ENCODE results near the gene ANKRD18A.
A peak's percentile ranks its signal among the peaks of the same experiment; 100 is the strongest.
"Not testable (repeated sequence)": the region's sequence is repeated elsewhere in the genome, so short reads cannot be mapped to it uniquely, and the experiment has no call there.

Gene ANKRD18A

DNA sequence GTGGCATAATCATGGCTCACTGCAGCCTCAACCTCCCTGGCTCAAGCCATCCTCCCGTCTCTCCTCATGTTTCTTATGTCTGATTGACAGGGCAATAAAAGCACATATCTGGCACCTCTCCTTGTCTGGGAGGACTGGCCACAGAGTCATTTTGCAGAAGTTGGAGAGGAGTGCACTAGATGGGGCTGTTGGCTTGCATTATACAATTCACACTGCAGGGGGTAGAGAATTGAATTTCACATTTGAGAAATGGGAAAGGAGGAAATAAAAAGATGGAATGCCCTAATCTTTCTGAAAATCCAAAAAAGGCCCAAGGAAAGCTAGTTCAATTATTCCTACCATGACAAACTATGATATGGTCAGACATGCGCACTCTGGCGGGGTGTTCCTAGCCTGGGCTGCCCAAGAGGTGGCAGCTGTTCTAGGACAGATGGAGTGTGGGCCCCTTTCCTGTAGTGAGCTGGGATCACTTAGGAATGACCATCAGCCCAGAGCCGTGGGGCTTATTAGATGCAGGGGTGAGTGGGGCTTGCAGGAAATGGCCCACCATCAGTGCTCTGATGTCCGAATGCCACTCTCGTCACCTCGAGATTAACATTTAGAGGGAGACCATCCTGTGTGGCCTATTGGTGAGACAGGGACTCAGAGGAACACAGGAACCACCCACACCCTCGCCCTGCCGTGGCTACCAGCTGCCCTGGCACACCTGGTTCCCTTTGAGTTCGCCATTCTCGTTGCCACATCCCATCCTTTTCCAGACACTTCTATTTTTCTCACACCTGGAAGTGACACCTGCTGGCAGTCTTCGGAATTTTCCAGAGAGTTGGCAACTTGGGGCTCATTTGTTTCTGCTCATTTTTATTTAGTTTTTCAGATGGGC is 21.8 kb upstream of the ANKRD18A start:
- no peak overlapping the region for H3K27ac Mint-ChIP-seq
- H3K4me1 Mint-ChIP-seq (ENCODE audit: low read depth) = no peaks in the 10 kb centered on the region
- H3K36me3 Mint-ChIP-seq = no peaks in the 10 kb centered on the region
- peaks cover 3% of the 10 kb centered on the region for H3K27me3 Mint-ChIP-seq
- no peak overlapping the region for H3K4me3 Mint-ChIP-seq
- no peaks in the 10 kb centered on the region for H3K9me3 Mint-ChIP-seq (ENCODE audit: low read depth)

DNA sequence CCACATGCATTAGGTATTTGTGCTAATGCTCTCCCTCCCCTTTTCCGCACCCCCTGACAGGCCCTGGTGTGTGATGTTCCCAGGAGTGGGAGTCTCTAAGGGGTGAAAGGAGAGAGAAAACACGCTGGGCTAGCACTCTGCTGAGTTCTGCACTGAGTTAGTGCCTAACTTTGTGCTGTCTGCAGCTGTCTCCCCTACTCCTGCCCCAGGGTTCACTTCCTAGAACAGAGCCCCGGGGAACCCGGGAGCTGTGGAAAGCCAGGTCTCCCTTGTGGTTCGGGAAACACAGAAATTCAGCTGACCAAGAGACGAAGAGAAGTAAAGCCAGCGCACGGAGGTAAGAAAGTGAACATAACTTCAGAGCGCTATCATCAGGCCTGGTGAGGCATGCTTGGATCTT is 20.7 kb upstream of the ANKRD18A start:
- Mint-ChIP-seq H3K27ac (no peak overlapping the region), H3K4me3 (no peak overlapping the region), H3K36me3 (no peaks in the 10 kb centered on the region), H3K27me3 (peaks cover 4% of the 10 kb centered on the region), H3K9me3 (ENCODE audit: low read depth) (no peaks in the 10 kb centered on the region), H3K4me1 (ENCODE audit: low read depth) (no peaks in the 10 kb centered on the region)

DNA sequence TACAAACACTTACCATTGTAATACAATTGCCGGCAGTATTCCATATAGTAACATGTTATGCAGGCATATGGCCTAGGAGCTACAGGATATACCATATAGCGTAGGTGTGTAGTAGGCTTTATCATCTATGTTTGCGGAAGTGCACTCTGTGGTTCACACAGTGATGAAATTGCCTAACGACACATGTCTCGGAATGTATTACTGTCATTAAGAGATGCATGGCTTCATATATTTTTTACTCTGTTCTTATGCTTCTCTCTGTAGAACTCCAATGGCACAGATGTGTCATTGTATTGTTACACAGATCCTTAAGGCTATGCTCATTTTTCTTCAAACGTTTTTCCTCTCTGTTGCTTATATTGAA is 19.2 kb upstream of the ANKRD18A start:
- Mint-ChIP-seq H3K9me3 (ENCODE audit: low read depth) (no peaks in the 10 kb centered on the region), H3K27me3 (peaks cover 4% of the 10 kb centered on the region), H3K36me3 (no peaks in the 10 kb centered on the region), H3K4me1 (ENCODE audit: low read depth) (no peaks in the 10 kb centered on the region), H3K27ac (no peak overlapping the region), H3K4me3 (no peak overlapping the region)

DNA sequence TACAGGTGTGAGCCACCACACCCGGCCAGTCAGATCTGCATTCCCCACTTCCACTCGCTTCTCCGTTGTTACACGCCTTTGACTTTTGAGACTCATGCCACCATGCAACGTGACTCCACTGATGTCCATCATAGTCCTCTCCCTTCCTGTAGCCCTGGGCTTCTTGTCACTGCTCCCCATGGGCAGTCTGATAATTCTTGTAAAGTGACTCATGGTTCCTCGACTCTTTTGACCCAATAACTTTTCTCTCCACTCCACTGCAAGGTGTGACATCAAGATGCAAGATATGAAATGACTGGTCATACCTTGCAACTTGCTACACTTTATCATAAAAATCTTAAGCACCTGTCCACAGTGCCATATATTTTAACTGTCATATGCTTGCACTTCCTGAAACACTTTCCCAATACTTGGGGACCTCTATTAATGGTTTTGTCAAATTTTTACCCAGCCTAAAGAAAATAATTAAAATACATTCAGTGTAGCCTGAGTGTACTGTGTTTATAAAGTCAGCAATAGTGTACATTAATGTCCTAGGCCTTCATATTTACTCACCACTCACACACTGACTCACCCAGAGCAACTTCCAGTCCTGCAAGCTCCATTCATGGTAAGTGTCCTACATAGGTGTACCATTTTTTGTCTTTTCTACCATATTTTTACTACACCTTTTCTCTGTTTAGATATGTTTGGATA is 18.6 kb upstream of the ANKRD18A start:
- no peaks in the 10 kb centered on the region for H3K36me3 Mint-ChIP-seq
- H3K27me3 Mint-ChIP-seq = peaks cover 4% of the 10 kb centered on the region
- no peaks in the 10 kb centered on the region for H3K4me1 Mint-ChIP-seq (ENCODE audit: low read depth)
- H3K4me3 Mint-ChIP-seq = no peak overlapping the region
- no peak overlapping the region for H3K27ac Mint-ChIP-seq
- no peaks in the 10 kb centered on the region for H3K9me3 Mint-ChIP-seq (ENCODE audit: low read depth)

GRCh38 chr9:38634315-38634714 is 13.9 kb upstream of the ANKRD18A start:
- Mint-ChIP-seq H3K4me1 (ENCODE audit: low read depth) (no peaks in the 10 kb centered on the region), H3K4me3 (no peak overlapping the region), H3K27me3 (peaks cover 7% of the 10 kb centered on the region), H3K27ac (no peak overlapping the region), H3K36me3 (no peaks in the 10 kb centered on the region), H3K9me3 (ENCODE audit: low read depth) (no peaks in the 10 kb centered on the region)

GRCh38 chr9:38629511-38629910 is 9.1 kb upstream of the ANKRD18A start:
- no peak overlapping the region for H3K4me3 Mint-ChIP-seq
- peaks cover 13% of the 10 kb centered on the region for H3K27me3 Mint-ChIP-seq

DNA sequence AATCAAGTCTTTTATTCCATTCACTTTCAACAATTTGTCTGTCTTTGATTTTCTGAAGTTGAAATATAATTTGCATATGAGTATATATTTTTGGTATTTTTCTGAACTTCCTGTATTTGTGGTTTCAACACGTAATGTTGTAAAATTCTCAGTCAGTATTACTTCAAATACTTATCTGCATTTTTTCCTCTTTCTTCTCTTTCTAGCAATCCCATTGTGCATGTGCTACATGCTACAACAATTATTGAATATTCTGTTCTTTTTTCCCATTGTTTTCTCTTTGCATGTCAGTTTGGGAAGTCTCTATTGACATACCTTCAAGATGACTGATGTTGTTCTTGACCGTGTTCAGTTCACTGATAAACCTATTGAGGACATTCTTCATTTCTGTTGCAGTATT is 5.6 kb upstream of the ANKRD18A start:
- Mint-ChIP-seq H3K4me1 (ENCODE audit: low read depth) (peaks cover 8% of the 10 kb centered on the region), H3K27me3 (peaks cover 24% of the 10 kb centered on the region), H3K4me3 (no peak overlapping the region), H3K9me3 (ENCODE audit: low read depth) (peaks cover 3% of the 10 kb centered on the region), H3K27ac (no peak overlapping the region), H3K36me3 (no peaks in the 10 kb centered on the region)

More at GRCh38 chr9:38629511-38629910, 9.1 kb upstream of the ANKRD18A start:
- H3K27ac Mint-ChIP-seq = no peak overlapping the region
- H3K36me3 Mint-ChIP-seq = no peaks in the 10 kb centered on the region
- peaks cover 2% of the 10 kb centered on the region for H3K9me3 Mint-ChIP-seq (ENCODE audit: low read depth)
- no peaks in the 10 kb centered on the region for H3K4me1 Mint-ChIP-seq (ENCODE audit: low read depth)

- H3K9me3 Mint-ChIP-seq (ENCODE audit: low read depth) = peaks cover 3% of the 10 kb centered on the region
- H3K4me1 Mint-ChIP-seq (ENCODE audit: low read depth) = peaks cover 13% of the 10 kb centered on the region
- H3K27me3 Mint-ChIP-seq = peaks cover 26% of the 10 kb centered on the region
- no peak overlapping the region for H3K27ac Mint-ChIP-seq
- no peaks in the 10 kb centered on the region for H3K36me3 Mint-ChIP-seq
- peak overlapping the region; percentile 75 for H3K4me3 Mint-ChIP-seq
Observed at GRCh38 chr9:38622951-38623350, 2.6 kb upstream of the ANKRD18A start.

- Mint-ChIP-seq H3K27ac (no peak overlapping the region), H3K36me3 (no peaks in the 10 kb centered on the region), H3K4me1 (ENCODE audit: low read depth) (peaks cover 13% of the 10 kb centered on the region), H3K4me3 (peak overlapping the region; percentile 75), H3K9me3 (ENCODE audit: low read depth) (peaks cover 3% of the 10 kb centered on the region), H3K27me3 (peaks cover 28% of the 10 kb centered on the region)
Observed at GRCh38 chr9:38622288-38622674, 1.9 kb upstream of the ANKRD18A start.

- Mint-ChIP-seq H3K27ac (no peak overlapping the region), H3K4me3 (peak overlapping the region; percentile 91), H3K27me3 (peaks cover 28% of the 10 kb centered on the region), H3K9me3 (ENCODE audit: low read depth) (peaks cover 3% of the 10 kb centered on the region), H3K4me1 (ENCODE audit: low read depth) (peaks cover 13% of the 10 kb centered on the region), H3K36me3 (no peaks in the 10 kb centered on the region)
Observed at GRCh38 chr9:38621434-38622287, 1.3 kb upstream of the ANKRD18A start.

DNA sequence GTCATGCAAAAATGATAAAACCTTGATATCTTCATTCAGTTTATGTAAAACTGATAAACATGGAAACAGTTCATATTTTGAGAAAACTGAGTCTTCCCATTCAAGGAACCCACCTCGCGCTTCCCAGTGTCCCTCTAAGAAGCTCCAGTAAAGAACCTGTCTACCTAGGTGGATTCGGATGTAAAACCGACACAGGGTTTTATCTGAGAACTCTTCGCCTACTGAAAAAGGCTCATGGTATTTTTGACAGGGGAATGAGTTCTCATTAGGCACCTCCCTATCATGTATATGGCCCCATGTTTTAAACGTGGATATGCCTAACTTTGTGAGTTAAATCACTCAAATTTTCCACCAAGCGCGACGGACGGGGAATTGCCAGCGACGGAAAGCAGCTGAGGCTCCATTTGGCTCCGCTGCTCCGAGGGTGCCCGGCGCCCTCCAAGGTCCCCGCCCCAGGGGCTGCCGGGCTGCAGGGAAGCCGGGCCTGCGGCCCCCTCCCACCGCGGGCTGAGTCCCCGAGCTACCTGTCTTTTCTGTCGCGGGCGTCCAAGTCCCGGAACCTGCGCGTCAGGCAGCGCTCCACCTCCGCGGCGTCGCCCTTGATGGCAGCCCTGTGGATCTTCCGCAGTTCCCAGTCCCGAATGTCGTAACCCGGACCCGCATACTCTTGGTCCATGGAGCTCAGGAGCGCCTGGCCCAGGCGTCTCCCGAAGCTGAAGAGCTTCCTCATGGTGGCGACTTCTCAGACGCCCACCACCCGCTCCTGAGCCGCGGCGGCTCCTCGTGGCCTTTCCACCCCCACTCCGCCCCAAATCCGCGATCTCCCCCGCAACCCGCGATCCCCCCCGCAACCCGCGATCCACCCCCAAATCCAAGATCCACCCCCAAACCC is 594 bp downstream of the ANKRD18A start:
- H3K4me1 Mint-ChIP-seq (ENCODE audit: low read depth) = peaks cover 13% of the 10 kb centered on the region
- peaks cover 3% of the 10 kb centered on the region for H3K9me3 Mint-ChIP-seq (ENCODE audit: low read depth)
- H3K4me3 Mint-ChIP-seq = peak overlapping the region; percentile 91
- peak overlapping the region; percentile 88 for H3K27ac Mint-ChIP-seq
- no peaks in the 10 kb centered on the region for H3K36me3 Mint-ChIP-seq
- H3K27me3 Mint-ChIP-seq = peaks cover 22% of the 10 kb centered on the region

DNA sequence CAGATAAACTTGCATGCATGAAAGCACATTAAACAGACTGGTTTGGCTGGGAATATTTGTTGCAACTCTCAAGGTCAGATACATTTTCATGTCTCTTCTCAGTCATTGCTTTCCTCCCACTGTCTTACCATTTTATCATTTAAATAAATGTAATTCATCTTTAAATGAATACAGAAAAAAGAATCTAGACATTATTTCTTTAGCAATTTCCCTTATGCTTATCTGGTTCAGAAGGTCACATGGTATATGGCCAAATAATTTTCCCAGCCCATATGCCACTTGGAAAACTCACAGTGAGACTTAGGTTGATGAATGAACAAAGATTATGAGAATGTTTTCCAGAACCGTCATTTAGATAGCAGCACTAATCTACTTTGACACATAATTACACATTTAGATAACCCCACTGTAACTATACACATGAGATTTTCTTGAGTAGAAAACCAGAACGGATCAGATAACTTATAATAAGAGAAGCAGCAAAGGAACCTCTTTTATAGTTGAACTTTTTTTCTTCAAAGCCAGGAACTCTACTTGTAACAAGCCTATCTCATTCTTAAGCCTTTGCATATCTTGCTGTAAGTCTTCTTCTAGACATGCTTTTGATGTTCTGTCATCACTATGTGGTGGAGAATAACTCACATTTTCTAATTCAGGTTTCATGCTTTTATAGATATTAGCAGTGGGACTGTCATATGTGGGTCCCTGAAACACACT is 22.2 kb downstream of the ANKRD18A start:
- not testable (repeated sequence) for H3K4me3 Mint-ChIP-seq; H3K27me3 Mint-ChIP-seq; H3K27ac Mint-ChIP-seq; H3K9me3 Mint-ChIP-seq (ENCODE audit: low read depth); H3K36me3 Mint-ChIP-seq; H3K4me1 Mint-ChIP-seq (ENCODE audit: low read depth)

GRCh38 chr9:38595117-38595516 is 25.3 kb downstream of the ANKRD18A start:
- not testable (repeated sequence) for H3K4me3 Mint-ChIP-seq; H3K9me3 Mint-ChIP-seq (ENCODE audit: low read depth); H3K27ac Mint-ChIP-seq; H3K36me3 Mint-ChIP-seq; H3K4me1 Mint-ChIP-seq (ENCODE audit: low read depth); H3K27me3 Mint-ChIP-seq

Data from activated naive CD8-positive, alpha-beta T cell (primary cell).